HG03095 (cell line): ENCODE results near the gene COQ4.

Experiments
- ATAC-seq: cut with Tn5 transposase; IDR thresholded peaks from one replicate; pipeline ENCODE4 v1.9.1; 2021; ENCODE audit warnings: moderate library complexity; ENCODE audit not compliant: unreplicated experiment

COQ4 gene

DNA sequence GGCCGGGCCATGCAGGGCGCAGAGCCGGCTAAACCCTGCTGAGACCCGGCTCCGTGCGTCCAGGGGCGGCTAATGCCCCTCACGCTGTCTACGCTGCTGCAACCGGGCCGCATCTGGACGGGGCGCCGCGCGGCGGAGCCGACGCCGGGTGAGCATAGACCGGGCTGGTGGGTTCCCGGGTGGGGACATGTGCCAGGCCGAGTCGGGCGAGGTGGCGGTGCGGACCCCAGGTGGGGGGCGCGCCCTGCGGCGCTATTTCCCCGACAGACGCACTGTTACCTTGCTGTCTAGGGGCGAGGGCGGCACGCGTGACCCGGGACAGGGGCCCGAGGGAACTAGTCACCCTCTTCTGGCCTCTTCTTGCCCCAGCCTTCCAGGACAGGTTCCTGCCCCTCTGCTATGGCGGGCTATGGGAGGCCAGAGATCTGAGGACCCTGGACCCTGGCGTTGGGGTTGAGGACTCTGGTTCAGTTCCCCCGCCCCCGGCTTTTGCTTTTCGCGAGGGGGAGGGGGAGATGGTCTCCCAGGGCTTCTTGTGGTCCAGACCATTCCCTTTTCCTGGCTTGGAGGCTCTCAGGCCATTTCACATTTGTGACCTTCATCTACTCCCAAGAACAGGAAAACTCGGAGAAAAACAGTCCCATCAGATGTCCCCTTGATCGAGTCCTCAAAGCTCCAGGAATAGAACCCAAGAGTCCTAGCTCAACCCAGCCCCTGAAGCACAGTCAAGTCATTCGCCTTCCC lies 18.2 kb downstream of the COQ4 start:
- ATAC-seq: peak; percentile 6

DNA sequence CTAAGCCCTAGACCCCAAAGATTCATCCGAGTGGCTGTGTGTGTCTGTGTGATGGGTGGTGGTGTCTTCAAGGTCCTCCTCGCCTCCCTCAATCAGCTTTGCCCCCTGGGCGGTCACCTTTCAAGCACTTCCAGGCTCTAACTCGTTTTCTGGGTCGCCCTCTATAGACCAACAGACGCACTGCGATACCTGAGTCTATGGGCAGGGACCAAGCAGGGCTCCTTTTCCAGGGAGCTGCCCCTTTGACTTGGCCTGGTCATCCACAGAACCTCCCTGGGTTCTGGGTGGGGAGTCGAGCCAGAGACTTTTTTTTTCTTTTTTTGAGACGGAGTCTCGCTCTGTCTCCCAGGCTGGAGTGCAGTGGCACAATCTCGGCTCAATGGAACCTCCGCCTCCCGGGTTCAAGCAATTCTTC lies 18.8 kb downstream of the COQ4 start:
- no peak for ATAC-seq

DNA sequence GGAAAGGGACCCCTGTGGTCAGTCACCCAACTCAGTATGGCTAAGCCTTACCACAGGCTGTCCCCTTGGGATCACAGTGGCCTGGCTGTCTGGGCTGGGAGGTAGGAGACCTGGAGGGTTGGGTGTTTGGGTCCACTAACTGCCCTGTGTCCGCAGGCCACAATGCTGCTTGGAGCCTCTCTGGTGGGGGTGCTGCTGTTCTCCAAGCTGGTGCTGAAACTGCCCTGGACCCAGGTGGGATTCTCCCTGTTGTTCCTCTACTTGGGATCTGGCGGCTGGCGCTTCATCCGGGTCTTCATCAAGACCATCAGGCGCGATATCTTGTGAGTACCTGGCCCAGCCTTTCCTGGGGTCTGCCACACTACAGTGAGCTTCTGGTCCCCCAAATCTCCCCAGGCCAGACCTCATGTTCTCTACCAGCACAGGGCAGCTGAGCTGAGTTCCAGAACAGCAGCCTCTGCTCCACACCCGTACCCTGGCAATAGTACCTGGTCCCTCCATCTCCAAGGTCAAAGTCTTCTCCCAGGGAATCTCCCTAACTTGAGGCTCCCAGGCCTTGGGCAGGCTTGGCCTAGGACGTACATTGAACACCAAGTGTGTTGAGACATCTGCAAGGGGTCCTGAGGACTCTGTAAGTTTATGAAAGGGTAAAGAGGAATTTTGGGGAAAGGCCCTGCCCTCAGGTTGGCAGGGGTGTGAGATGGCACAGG lies 20.5 kb downstream of the COQ4 start:
- ATAC-seq: no peak

DNA sequence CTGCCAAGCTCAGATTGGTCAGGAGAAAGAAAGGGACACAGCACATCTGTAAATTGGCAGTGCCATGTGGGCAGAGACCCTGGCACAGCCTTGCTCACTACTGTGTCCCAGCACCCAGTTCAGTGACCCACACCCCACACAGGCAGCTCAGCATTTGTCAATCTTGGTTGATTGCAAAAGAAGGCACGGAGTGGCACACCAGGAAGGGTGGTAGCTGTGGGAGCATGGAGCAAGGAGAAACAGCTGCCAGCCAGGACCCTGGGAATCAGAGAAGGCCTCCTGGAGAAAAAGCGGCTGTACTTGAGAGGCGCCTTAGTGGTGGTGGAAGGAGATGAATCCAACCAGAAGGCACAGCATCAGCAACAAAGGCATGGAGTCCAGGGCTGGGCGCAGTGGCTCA lies 21.2 kb downstream of the COQ4 start:
- no peak for ATAC-seq

DNA sequence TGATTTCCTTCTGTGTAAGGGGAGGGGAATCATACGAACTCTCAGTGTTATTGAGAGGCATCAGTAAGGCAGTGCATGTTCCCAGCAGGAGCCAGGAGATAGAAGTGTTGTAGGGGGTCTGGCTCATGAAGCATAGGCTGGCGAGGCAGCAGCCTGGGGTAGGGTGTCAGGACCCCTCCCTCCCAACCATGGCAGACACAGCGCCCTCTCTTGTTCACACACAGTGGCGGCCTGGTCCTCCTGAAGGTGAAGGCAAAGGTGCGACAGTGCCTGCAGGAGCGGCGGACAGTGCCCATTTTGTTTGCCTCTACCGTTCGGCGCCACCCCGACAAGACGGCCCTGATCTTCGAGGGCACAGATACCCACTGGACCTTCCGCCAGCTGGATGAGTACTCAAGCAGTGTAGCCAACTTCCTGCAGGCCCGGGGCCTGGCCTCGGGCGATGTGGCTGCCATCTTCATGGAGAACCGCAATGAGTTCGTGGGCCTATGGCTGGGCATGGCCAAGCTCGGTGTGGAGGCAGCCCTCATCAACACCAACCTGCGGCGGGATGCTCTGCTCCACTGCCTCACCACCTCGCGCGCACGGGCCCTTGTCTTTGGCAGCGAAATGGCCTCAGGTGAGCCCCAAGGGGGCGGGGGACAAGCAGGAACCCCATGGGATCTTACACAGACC lies 22.4 kb downstream of the COQ4 start:
- no peak for ATAC-seq

DNA sequence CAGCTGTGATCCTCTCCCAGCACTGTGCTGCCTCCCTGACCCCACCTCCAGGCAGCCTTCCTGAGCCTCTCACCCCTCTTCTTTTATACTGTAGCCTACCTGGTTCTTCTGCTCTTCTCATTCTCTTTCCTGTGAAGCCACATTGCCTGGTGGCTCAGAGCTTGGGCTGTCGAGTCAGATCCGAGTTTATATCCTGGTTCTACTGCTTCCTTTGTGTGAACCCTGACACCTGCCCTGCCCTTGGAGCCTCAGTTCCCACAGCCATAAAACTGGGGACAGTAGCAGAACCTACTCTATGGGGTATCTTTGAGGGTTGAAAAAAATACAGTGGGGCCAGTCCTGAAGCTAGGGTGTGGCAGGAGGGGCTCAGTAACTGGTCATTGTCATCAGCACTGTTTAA lies 26.5 kb downstream of the COQ4 start:
- ATAC-seq: no peak

DNA sequence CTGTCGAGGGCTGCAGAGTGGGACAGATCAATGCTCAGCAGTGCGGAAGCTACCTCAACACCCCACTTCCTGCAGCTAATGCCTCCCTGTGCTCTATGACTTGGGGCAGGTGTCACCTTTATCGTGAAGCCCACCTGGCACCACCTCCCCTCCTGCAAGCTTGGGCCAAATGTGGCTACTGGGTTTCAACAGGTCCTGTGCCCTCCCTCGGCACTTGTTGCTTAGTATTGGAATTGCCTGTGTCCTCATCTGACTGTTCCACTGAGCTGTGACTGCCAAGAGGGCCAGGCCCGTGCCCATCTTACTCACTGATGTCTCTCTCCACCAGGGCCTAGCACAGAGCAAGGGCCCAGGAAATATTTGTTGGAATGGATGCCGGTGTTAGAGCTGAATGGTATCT lies 27.1 kb downstream of the COQ4 start:
- no peak for ATAC-seq

DNA sequence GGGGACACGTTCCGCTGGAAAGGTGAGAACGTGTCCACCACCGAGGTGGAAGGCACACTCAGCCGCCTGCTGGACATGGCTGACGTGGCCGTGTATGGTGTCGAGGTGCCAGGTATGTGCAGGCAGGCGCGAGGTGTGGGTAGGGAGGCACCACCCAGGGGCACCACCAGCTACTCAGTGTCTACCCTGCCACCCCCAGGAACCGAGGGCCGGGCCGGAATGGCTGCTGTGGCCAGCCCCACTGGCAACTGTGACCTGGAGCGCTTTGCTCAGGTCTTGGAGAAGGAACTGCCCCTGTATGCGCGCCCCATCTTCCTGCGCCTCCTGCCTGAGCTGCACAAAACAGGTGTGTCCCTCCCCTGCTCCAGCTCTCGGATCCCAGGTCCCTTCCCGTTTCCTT lies 32.8 kb downstream of the COQ4 start:
- ATAC-seq: no peak

DNA sequence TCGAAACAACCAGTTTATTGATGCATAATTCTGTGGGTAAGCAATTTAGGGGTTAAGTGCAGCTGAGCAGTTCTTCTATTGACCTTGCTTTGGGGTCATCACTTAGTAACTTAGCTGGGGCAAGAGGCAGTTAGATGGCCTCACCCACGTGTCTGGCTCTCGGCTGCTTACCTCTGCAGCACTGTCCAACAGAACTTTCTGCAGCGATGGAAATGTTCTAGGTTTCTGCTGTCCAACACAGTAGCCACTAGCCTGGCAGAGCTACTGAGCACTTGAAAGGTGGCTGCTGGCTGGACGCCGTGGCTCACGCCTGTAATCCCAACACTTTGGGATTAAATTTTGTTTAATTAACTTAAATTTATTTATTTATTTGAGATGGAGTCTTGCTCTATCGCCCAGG lies 35.5 kb downstream of the COQ4 start:
- ATAC-seq: no peak

DNA sequence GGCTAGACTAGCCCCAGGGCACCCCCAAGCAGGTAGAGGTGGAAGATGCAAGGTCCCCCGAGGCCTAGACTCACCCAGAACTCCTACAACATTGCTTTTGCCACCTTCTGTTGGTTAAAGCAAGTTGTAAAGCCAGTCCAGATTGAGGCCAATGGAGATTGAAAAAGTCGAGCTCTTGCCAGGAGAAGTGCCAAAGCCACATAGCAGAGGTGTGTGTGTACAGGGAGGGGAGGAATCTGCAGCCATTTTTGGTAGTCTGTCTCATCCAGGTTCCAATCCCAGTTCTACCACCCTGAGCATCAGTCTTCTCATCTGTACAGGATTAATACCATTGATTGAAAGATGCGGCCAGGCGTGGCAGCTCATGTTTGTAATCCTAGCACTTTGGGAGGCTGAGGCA lies 36.2 kb downstream of the COQ4 start:
- no peak for ATAC-seq

DNA sequence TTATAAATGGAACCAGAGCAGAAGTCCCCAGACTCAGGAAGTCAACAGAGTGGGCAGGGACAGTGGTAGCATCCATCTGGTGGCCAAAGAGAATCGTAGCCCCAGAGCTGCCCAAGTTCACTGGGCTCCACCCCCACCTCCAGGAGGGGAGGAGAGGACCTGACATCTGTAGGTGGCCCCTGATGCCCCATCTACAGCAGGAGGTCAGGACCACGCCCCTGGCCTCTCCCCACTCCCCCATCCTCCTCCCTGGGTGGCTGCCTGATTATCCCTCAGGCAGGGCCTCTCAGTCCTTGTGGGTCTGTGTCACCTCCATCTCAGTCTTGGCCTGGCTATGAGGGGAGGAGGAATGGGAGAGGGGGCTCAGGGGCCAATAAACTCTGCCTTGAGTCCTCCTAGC lies 38.2 kb downstream of the COQ4 start:
- no peak for ATAC-seq

DNA sequence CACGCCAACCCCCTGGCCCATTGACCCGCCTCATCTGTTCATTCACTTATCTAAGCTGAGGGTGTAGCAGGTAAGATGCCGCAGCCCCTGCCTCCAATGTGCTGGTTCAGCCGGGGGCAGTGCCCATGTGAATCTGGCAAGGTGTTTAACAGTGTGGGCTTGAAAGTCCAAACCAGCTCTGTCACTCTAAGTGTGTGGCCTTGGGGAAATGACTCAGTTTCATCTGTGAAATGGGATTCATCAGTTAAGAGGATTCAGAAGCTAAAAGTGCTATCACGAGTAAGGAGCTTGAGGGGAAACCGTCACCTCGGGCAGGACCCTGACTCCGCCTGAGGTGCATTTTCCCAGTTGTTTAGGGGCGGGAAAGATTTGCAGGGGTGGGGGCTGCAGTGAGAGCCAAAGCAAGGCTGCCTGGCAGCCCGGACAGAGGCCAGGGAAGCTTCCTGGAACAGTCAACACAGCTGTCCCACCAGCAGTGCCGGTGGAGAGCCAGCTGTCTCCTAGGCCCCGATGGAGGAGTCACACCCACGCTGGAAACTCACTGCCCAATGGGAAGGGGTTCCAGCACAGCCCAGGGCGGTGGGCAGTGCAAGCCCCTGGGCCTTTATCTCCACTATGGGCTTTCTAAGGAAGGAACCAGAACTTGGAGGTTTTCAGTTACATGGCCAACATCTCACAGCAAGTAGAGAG lies 38.8 kb downstream of the COQ4 start:
- ATAC-seq: no peak

DNA sequence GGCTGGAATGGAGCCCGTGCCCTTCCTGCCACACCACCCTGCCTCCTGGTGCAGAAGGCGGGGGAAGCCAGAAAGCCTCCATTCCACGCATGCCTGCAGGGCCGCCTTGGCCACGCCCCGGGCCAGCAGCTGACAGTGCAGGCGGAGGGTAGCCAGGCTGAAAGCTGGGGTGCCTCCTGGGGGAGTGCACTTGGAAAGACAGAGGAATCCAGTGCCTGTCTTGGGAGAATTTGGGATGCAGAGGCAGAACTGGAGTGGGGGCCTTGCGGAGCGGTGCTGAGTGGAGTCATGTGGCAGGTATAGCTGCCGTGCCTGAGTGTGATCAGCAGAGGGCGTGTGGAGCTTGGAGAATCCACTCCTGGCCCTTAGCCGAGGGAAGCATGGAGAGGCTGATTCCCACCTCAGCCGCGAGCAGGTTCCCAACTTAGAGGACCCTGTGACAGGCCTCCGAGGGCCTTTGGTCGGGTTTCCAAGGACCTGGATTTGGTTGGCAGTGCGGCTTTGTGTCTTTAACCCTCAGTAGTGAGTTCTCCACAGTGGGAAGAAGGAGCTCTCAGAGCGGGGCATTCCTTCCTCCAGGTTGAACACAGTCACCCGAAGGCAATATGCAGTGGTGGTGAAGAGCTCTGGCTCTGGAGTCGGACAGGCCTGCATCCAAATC lies 39.5 kb downstream of the COQ4 start:
- ATAC-seq: peak; percentile 76

DNA sequence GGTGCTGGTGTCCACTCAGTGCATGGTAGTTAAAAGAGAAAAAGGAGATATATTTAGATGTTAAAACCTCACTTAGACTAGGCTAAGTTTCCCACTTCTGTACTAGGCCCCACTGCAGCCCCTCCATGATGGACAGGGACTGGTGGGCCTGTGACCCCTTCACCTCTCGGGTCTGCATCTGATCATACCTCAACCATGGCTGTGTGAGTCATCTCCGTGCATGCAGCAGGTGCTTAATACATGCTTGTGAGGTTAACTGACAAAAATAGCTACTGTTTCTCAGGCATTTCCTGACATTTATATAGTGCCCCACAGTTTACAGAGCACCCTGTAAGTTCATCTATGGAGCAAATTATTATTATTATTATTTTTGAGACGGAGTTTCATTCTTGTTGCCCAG lies 40.1 kb downstream of the COQ4 start:
- no peak for ATAC-seq

DNA sequence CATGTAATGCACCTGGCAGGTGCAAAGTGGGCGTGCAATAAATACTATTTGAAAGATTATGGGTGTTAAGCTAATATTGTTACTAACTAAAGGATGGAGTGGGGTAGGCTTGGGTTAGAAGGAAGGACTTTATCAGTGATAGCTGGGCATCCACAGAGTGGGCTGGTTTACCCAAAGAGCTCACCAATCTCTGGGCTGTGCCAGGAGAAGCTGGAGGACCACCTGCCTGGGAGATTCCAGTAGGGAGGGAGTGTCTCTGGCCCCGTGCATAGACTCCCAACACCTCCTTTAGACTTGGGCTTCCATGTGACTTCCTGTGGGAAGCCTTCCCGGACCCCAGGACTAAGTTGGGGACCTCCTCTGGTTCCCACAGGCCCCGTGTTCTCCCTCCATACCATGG lies 42.9 kb downstream of the COQ4 start:
- ATAC-seq: no peak

DNA sequence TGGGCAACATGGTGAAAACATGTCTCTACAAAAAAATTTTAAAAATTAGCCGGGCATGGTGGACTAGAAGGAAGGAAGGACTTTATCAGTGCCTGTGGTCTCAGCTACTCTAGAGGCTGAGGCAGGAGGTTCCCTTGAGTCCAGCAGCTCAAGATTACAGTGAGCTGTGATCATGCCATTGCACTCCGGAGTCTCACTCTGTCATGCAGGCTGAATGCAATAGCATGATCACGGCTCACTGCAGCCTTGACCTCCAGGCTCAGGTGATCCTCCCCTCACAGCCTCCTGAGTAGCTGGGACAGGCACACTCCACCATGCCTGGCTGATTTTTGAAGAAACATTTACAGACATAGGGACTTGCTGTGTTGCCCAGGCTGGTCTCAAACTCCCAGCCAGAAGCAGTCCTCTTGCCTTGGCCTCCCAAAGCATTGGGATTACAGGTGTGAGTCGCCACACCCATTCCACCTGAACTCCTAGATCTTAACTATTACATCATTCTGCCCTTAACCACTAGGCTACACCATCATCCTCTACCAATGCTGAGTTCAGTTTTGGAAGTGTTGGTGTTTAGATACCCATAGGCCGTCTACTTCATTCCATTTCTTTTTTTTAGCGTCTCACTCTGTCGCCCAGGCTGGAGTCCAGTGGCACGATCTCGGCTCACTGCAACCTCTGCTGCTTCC lies 46.5 kb downstream of the COQ4 start:
- no peak for ATAC-seq

DNA sequence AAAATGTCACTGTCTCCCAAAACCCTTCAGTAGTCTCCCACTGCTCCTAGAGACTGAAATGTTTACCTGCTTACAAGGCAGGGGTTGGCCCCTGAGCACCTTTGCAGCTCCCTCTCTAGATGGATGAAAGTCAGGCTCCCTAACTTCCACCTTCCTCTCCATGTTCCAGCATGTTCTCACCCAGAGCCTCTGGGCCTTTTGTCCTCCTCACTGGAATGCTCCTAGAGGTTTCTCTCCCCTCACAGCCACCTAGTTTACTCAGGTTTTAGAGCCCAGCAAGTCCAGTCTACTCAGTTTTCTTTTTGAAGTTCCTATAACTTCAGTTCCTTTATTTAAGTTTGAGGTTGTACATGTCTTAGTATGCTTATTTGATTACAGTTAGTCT lies 47.7 kb downstream of the COQ4 start:
- no peak for ATAC-seq

DNA sequence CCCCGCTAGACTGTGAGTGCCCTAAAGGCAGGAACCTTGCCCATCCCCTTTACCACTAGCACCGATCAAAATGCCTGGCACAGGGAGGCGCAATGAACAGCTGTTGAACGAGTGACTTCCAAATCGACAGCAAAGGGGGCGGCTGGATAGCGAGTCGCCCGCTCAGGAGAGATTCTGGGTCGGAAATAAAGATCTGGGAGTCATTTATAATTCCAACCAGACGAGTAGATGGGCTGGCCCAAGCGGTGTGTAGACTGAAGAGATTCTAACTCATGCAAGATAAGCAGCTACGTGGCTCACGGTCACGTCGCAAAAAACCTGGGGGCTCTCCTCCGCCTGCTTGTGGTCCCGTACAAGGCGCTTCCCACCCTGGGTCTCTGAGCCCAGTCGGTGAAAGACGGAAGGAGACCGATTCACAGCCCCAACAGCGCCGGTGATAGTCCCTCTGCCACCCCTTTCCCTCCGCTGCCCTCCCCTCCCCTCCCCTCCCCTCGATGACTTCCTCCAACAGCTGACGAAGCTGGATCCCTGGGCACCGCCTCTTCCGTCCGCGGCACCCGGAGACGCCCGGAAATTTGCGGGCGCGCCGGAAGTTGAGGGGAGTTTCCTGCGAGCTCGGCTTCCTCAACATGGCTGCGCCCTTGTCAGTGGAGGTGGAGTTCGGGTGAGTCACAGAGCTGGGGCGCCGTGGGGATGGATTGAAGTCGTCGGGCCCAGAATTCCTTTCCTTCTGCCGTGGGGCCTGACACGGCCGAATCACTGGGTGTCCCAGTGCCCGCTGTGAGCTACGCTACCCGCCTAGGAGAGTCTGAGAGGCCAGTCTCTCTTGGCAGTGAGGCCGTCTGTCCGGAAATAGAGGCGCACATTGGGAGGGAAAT lies 48.4 kb downstream of the COQ4 start, which contains the start of gene URM1:
Gene URM1, plus strand, starts transcription at position 623 of the 878 bp plus-strand sequence. Its CDS starts 7 bp downstream, at position 630.
- ATAC-seq: peak; percentile 80

DNA sequence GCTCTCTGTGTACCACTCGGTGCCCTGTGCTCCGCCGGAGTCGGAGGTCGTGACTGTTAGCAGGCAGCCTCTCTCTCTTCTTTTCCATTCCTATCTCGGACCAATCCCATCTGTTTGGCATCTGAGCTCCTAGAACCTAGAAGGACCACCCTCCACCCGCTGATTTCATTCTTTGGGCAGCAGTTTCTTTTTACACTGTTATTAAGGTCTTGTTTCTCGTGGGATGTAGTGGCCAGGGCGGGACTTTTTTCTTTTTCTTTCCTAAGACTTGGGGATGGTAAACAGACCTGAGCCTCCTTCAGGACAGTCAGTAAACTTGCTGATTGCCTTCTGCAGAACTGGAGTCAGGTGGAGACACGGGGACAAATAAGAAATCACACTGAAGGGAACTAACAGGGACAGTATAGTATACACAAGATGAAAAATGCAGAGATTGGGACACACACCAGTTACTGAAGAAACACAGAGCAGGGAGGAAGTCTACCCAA lies 49.0 kb downstream of the COQ4 start:
- no peak for ATAC-seq
